Neural progenitor cell (in vitro differentiated cells): Measurements from ENCODE around the gene SAMD4A.

ENCODE experiments used
- CTCF ChIP-seq: fragments of 200-600 bp; sonication (generic); IDR thresholded peaks from 2 replicates; pipeline ENCODE4 v1.5.1; 2017; ENCODE audit warnings: antibody characterized with exemption, mild to moderate bottlenecking
- EZH2 ChIP-seq: fragments of 200-600 bp; sonication (generic); IDR thresholded peaks from 2 replicates; pipeline ENCODE4 v1.6.1; 2017; ENCODE audit warnings: antibody characterized with exemption, mild to moderate bottlenecking, moderate library complexity

- TF ChIP-seq CTCF (no peak), EZH2 (no peak)
Measured at GRCh38 chr14:54529811-54530210, 37.1 kb upstream of the SAMD4A start.
